NCI-H345 (cell line): ENCODE data around the gene SLC6A19.
A peak's percentile ranks its signal among the peaks of the same experiment; 100 is the strongest.

Experiments used
- DNase-seq: peaks from one replicate; lab custom pipeline; 2025; lab: John Stamatoyannopoulos, UW

SLC6A19 gene

GRCh38 chr5:1245905-1246576, 44.6 kb downstream of the SLC6A19 start:
- DNase-seq, result no peak

DNA sequence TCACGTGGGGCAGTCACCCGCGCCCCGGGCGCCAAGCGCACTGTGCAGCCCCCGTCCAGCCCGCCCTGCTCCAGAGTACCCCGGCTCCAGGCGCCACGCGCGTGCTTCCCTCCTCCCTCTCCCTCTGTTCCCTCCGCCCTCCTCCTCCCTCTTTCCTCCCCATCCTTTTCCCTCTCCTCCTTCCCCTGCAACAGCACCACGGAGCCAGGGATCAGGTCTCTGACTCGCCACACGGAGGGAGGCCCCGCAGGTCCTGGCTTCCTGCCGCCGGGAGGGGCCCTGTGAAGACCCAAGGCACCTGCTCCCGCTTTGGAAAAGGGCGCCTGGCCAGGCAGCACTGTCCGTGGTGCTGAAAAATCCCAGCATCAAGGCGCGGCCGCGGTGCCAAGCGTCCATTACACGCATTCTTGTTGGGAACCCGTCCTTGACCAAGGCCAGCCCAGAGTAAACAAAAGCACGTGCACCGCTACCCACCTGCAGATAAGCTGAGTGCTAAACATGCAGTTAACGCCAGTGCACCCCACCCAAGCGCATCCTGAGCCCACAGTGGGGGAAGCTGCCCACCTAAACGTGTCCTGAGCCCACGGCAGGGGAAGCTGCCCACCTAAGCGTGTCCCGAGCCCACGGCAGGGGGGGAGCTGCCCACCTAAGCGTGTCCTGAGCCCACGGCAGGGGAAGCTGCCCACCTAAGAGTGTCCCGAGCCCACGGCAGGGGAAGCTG, 45.5 kb downstream of the SLC6A19 start:
- peak; percentile 11 for DNase-seq

DNA sequence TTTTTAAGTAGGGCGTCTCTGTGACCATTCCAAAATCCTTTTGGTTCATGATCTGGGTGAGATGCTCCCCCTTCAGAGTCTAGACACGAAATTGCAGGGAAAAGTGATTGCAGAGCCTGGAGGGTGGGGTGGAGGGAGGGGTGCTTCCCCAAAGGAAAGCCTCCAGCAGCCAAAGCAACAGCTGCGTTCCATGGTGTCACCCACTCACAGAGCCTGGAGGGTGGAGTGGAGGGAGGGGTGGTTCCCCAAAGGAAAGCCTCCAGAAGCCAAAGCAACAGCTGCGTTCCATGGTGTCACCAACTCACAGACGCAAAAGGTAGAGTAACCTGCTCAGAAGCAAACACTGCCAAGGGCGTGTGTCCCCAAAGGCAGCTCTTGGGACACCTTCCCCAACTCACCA, 46.4 kb downstream of the SLC6A19 start:
- DNase-seq, result no peak

- DNase-seq, result no peak
Measured at GRCh38 chr5:1249366-1250280, 48.2 kb downstream of the SLC6A19 start.

DNA sequence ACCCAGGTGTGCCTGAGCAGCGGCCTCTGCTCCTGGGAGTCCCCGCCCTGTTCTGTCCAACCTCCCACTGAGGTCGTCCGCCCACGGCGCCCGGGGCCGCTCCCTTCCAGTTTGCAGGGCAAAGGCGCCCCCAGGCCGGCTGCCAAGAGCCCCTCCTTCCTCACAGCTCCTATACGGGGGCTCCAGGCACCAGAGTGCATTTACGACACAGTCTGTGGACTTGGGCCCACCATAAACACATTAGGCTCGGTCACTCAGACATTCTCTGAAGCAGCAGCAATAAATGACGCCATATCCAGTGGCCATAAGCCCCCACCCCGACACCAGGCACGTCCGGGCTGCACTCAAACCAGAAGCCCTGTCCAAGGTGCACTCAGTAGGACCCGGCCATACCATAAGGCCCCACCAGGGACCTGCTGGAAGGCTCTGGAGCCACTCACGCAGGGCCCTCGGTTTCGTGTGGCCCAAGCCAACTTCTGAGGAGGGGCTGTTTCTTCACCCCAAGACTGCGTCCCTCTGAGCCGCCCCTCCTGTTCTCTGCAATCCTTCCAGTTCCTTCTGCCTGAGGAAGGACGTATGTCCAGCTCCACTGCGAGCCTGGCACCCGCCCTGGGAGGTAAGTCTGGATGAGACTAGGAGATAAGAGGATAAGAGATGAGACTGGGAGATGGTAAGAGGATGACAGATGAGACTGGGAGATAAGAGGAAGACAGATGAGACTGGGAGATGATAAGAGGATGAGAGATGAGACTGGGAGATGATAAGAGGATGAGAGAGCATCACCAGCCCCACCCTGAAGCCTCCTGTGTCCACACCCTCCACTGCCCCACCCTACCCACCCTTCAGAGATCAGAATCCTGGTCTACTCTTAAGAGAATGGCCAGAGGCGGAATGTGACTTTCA, 50.5 kb downstream of the SLC6A19 start:
- DNase-seq, result no peak

- no peak for DNase-seq
Measured at GRCh38 chr5:1252681-1253080, 51.3 kb downstream of the SLC6A19 start.

GRCh38 chr5:1253456-1254105, 52.2 kb downstream of the SLC6A19 start:
- DNase-seq, result no peak

- DNase-seq, result no peak
Measured at GRCh38 chr5:1254196-1254595, 52.8 kb downstream of the SLC6A19 start.

DNA sequence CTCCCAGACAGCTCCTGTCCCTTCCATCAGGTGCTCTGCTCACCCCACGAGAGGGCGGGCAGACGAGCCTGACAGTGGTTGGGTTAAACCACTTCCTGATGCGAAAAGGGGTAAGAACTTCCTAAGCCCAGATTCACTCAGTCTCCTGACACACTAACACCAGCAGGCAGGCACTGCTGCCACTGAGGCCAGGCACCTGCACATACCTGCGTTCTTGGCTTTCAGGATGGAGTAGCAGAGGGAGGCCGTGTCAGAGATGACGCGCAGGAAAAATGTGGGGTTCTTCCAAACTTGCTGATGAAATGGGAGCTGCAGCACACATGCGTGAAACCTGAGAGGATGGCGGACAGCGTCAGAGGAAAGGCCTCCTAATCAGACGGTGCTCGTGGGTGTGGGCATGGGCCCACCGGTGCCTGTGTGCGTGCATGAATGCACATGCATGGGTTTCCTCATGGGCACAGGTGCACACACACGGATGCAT, 53.7 kb downstream of the SLC6A19 start:
- no peak for DNase-seq

- no peak for DNase-seq
Measured at GRCh38 chr5:1256776-1257175, 55.4 kb downstream of the SLC6A19 start.

GRCh38 chr5:1257363-1257762, 56.0 kb downstream of the SLC6A19 start:
- DNase-seq, result no peak

- DNase-seq, result no peak
Measured at GRCh38 chr5:1257841-1258240, 56.4 kb downstream of the SLC6A19 start.

GRCh38 chr5:1259806-1260480, 58.5 kb downstream of the SLC6A19 start:
- no peak for DNase-seq

GRCh38 chr5:1261643-1262042, 60.2 kb downstream of the SLC6A19 start:
- DNase-seq, result no peak

- no peak for DNase-seq
Measured at GRCh38 chr5:1262381-1262780, 61.0 kb downstream of the SLC6A19 start.

- DNase-seq, result no peak
Measured at GRCh38 chr5:1264211-1264610, 62.8 kb downstream of the SLC6A19 start.

- no peak for DNase-seq
Measured at GRCh38 chr5:1265026-1265425, 63.6 kb downstream of the SLC6A19 start.

DNA sequence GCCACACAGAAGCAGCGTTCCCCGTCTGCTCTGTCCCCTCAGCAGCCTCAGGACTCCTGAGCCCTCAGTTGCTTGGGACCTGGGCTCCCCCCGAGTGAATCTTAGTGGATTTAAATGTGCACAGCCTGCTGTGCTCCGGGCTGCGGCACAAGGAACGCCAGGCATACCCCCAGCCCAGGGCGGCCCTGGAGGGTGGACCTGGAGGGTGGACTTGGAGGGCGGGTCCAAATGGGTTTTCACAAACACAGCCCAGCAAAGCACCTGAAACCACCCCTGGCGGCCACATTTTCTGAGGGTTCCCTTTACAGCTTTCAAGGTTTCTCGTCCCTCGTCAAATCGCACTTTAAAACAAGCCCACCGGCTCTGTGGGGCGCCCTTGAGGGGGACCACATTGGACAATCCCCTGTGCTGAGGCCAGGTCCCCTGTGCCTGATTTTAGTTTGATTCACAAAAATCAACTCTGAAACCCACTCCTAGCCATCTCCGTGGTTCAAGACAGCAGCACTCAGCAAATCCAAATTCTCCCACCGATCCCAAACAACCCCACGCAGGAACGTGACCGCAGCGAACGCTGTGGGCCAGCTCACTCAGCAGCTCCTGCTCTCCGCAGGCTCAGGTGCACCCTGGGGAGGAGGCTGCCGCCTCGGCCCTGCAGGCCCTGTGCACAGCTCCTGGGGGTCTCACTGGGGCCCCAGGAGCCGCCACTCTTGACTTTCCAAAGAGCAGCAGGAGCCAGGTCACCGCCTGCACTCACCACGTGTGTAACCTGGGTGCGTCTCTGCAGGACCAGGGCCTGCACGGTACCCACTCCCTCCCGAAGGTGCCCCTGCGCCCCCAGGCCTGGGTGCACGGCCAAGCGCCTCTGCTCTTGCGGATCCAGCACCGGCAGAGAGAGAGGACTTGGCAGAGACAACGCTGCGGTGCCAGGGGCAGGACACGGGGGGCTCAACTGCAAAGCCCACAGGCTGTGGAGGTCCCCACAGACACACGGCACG, 64.4 kb downstream of the SLC6A19 start:
- no peak for DNase-seq

- DNase-seq, result no peak
Measured at GRCh38 chr5:1266791-1267190, 65.4 kb downstream of the SLC6A19 start.
